NCI-H82 (cell line): Measurements from ENCODE around the gene AKT3.
A peak's percentile ranks its signal among the peaks of the same experiment; 100 is the strongest.
"Not testable (repeated sequence)": the region's sequence is repeated elsewhere in the genome, so short reads cannot be mapped to it uniquely, and the experiment has no call there.

ENCODE experiments used
- DNase-seq: peaks from one replicate; lab custom pipeline; 2025; lab: John Stamatoyannopoulos, UW

The AKT3 gene

DNA sequence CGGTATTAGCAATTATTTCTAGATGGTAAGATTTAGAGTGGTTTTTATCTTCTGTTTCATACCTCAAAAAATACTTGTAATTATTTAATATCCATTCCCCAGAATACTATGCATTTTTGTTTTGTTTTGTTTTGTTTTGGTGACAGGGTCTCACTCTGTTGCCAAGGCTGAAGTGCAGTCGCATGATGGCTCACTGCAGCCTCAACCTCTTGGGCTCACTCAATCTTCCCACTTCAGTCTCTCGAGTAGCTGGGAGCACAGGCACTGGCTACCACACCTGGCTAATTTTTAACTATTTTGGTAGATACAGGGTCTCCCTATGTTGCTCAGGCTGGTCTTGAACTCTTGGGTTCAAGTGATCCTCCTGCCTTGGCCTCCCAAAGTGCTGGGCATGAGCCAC is 252.7 kb downstream of the AKT3 start:
- DNase-seq = no peak

DNA sequence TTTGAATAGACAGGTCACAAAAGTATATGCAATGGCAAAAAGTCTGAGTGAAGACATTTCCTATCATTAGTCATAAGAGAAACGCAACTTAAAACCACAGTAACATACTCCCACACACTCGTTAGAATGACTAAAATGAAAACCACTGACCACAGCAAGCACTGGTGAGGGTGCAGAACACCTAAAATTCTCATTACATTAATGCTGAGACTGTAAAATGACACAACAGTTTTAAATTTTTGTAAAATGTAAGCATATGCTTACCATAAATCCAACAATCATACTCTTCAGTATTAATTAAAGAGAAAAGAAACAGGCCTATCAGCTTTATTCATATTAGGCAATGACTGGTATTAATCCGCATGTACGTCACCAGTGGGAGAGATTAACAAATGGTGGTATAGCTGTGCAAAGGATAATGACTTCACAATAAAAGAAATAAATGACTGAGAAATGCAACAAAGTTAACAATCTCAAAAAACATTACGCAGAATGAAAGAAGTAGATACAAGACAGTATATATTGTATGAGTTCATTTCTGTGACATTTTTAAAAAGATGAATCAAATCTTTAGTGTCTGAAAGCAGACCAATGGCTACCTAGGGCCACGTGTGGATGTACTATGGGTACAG is 253.5 kb downstream of the AKT3 start:
- no peak for DNase-seq

GRCh38 chr1:243595527-243596210 is 254.4 kb downstream of the AKT3 start:
- DNase-seq = no peak

- DNase-seq = no peak
These were observed 255.6 kb downstream of the AKT3 start for GRCh38 chr1:243594455-243594854.

- DNase-seq = not testable (repeated sequence)
These were observed 260.8 kb downstream of the AKT3 start for GRCh38 chr1:243589286-243589685.

DNA sequence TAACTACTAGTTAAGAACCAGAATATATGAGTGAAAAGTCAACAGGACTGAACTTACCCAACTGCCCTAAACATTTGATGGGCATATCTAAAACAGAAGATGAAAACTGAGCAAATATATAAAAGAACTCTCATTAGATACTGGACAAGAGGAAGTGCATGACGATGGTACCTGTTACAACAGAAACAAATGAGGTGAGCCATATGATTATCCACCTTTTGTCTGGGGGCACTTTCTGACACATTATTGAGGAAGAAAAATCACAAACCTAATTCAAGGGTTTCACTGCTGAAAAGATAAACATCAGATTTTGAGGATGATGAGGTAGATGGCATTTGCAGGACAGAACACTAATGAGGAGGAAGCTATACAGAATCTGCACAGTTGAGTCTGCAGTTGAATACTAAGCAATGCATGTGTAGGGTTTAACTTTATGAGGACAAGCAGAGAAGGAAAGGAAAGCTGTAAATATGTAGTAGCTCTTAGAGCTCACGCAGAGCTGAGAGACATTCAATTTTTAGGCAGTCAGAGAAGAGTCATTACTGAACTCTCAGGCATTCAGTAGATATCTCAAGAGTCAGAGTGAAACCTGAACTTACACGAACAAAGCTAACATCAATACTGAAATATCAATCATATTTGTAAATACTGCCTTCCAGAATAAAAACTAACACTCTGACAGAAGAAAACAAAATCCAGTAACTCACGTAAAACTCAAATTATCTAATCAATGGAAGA is 262.1 kb downstream of the AKT3 start:
- no peak for DNase-seq

DNA sequence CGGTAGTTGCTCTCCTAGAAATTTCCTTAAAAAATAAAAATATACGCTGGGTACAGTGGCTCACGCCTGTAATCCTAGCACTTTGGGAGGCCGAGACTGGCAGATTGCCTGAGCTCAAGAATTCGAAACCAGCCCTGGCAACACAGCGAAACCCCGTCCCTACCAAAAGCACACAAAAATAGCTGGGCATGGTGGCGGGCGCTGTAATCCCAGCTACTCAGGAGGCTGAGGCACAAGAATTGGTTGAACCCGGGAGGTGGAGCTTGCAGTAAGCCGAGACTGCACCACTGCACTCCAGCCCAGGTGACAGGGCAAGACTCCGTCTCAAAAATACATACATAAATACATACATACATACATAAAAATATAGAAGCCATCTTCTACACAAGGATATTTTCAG is 262.8 kb downstream of the AKT3 start:
- no peak for DNase-seq

GRCh38 chr1:243585982-243586381 is 264.1 kb downstream of the AKT3 start:
- no peak for DNase-seq

- no peak for DNase-seq
These were observed 267.7 kb downstream of the AKT3 start for GRCh38 chr1:243582326-243582725.

DNA sequence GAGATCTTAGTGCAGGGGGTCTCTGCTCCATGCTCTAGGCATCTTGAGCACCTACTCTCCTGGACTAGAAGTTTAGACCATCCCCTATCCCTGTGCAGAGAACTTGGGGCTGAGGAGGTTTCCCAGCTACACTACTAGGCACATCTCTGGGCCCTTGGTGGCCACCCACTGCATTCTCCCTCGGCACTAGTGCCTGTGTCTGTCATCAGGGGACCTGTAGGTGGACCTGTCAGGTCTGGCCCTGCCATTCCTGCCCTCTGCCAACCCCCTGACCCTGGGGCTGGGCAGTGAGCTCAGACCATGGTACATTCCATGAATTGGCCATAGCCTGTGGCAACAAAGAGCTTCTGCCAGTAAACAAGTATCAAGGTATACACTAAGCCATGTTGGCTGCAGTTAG is 269.1 kb downstream of the AKT3 start:
- DNase-seq = no peak

DNA sequence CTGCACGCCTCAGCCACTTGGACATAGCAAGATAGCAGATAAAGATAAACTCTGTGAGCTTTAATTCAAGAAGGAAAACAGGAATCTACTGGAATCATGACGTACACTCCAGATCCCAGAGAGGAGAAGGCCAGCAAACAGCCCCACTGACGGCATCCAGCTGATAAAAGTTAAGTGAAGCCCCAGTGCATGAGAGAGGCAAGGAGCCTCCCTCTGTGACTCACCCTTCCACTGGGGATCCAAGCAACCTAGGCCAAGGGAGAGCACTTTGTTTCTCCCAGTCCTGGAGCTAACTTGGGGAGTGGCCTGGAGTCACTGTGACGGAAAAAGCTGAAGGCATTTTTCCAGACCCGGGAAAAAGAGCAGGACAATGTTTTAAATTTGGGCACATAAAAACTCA is 270.0 kb downstream of the AKT3 start:
- DNase-seq = no peak

GRCh38 chr1:243575070-243575469 is 275.0 kb downstream of the AKT3 start:
- DNase-seq = peak; percentile 99

DNA sequence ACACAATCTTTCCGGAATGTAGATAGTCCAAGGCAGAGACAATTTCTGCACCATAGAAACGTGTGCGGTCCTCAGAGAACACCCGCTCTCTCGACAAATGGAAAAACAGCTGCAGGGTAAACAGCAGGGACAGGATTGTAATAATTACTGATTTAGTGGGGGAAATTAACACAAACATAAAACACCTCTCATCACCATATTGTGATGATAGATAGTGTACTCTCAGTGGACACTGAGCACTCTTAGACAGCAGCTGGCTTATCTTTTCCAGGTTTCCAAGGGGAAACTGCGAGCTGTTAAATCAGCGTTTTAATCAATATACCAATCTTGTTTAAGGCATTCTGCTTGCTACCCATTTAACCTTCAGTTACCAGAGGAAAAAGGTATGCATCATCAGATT is 277.1 kb downstream of the AKT3 start:
- DNase-seq = peak; percentile 83

DNA sequence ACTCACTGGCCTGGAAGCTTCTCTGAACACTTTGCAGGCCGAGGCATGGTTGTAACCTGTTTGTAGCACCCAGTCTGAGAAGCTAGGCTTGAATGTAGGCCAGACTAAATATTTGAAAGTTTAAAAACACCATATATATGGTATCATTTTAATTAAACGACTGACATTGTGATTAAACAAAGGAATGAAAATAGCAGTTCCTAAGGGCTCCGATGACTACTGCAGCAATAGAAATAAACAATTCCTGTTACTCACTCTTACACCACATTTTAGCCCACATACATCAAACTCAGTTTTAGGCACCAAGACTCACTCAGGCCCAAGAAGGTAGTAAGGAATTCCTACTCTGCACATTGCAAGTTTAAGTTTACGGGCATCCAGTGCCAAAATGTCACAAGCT is 281.2 kb downstream of the AKT3 start:
- no peak for DNase-seq

DNA sequence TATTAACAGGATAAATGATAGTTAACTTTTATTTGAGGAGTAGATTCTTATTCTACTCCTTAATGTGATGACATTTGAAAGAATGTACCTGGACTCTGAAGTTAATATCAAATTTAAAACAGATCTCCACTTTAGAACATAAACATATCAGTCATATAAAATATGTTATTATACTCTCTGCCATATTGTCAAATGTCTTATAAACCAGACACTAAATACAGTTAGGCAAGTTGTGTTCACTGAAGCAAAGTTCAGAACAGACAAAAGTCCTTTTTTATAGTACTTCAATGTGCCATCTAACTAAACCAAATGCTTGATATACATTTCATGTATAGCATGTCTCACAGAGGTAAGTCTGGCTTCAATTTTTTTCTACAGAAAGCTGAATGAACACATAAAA is 285.2 kb downstream of the AKT3 start:
- no peak for DNase-seq

- no peak for DNase-seq
These were observed 286.3 kb downstream of the AKT3 start for GRCh38 chr1:243563732-243564131.

- no peak for DNase-seq
These were observed 287.6 kb downstream of the AKT3 start for GRCh38 chr1:243562473-243562872.

DNA sequence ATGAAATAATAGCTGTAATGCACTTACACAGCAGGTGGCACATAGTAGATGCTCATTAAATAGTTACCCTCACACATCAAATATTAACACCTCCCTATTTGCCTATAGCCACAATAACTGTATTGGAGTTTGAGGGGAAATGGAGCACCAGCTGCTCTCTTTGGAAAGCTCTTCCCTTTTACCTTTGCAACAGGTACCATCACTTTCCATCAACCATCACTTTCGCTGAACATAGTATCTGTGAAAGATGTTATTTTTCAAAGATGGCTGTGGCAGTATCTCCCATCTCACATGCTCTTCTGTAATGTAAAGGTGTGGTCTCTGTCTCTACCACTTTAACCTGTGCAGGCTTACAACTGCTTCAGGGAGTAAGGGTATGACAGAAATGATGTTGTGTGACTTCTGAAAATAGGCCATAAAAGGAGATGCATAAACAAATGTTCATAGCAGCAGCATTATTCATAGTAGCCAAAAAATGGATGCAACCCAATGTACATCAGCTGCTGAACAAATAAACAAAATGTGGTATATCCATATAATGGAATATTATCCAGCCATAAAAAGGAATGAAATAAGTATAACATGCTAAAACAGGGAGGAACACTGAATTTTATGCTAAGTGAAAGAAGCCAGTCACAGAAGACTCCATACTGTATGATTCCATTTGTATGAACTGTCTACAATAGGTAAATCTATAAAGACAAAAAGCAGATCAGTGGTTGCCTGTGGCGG is 288.3 kb downstream of the AKT3 start:
- no peak for DNase-seq

DNA sequence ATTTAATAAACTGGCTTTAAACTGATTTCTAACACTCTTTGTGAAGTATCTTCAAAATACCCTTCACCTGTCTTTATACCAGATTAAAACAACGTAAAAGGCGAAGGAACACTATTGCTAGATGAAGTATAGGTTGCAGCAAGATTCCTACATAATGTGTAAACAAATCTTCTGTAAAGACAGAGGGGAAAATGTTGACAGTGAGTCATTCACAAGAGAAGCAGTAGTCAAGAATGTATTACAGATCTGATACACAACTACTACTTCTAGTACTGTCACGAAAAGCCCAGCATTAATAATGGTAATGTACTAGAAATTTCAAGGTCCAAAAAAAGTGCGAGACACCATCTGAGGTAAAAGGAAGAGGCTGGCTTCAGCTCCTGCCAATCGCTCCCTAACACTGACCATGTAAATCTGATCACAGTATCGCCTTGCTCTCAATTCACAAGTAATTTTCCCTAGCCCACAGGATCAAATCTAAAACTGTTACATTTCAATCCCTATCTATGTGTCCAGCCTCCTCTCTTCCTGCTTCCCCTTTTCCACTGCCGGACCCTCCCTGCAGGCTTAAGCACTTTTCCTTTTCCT is 290.4 kb downstream of the AKT3 start:
- no peak for DNase-seq

DNA sequence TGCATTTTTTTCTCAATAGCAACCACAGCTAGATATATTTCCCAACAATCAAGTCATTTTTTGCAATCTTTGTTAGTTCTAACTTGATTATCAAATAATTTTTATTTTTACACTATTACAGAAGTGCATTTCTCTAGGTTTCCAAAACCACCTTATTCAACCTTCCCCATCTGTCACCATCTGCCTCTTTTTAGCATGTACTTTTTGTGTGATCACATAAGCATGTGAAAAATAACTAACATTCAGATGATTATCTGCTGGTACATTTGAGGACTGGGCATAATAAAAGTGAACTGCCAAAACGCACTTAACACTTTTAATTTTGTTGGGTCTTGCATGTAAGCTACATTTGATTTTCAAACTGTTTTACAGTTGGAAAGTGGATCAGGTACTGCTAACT is 291.5 kb downstream of the AKT3 start:
- DNase-seq = peak; percentile 38

- no peak for DNase-seq
These were observed 292.2 kb downstream of the AKT3 start for GRCh38 chr1:243557866-243558265.

DNA sequence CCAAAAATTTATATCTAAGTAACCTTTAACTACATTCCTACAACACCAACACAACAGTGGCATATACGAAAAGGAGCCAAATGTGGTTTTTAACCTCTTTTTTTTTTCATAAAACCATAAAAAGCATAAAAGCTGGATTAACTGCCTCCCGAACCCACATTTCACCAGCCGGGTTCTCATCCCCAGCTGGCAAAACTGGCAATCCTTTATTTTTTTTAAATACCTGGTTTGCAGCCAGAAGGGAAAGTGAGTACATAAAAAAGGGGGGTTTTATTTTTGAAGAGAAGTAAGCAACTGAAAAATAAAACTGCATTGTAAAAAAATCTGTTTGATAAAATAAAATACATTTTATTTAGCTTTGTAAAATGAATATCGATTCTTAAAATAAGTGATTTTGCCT is 295.4 kb downstream of the AKT3 start:
- no peak for DNase-seq
